ENCODE data around the gene VPS13D. TPM values are rescaled to one million over a fixed set of nuclear protein-coding genes. Genes with fewer than 3 reads are reported as not detected.
"Not testable (repeated sequence)": the region's sequence is repeated elsewhere in the genome, so short reads cannot be mapped to it uniquely, and the experiment has no call there.

Gene VPS13D
- total RNA-seq, 6 experiments from 2014 or later = 18.8 to 29.5 (median 21.5) TPM

GRCh38 chr1:12208764-12209494, 20.9 kb upstream of the VPS13D start:
- Mint-ChIP-seq H3K4me1 (ENCODE audit: low read depth) (no peaks in the 10 kb centered on the region), H3K9me3 (no peaks in the 10 kb centered on the region), H3K36me3 (ENCODE audit: low read depth) (no peaks in the 10 kb centered on the region), H3K27ac (no peak overlapping the region), H3K4me3 (no peak overlapping the region), H3K27me3 (ENCODE audit: insufficient read depth) (peaks cover 17% of the 10 kb centered on the region)
- TF ChIP-seq CTCF (IDR thresholded peaks at IDR 0.05) = peak; percentile 99
- peak; percentile 58 for DNase-seq

- no peak overlapping the region for H3K27ac Mint-ChIP-seq
- no peak overlapping the region for H3K4me3 Mint-ChIP-seq
- H3K9me3 Mint-ChIP-seq = no peaks in the 10 kb centered on the region
- H3K4me1 Mint-ChIP-seq (ENCODE audit: low read depth) = no peaks in the 10 kb centered on the region
- TF ChIP-seq CTCF (IDR thresholded peaks at IDR 0.05) = no peak
- no peak for DNase-seq
- peaks cover 18% of the 10 kb centered on the region for H3K27me3 Mint-ChIP-seq (ENCODE audit: insufficient read depth)
- no peaks in the 10 kb centered on the region for H3K36me3 Mint-ChIP-seq (ENCODE audit: low read depth)
These were observed 20.4 kb upstream of the VPS13D start for GRCh38 chr1:12209495-12209832.

GRCh38 chr1:12215118-12215961, 14.5 kb upstream of the VPS13D start:
- Mint-ChIP-seq H3K9me3 (no peaks in the 10 kb centered on the region), H3K4me1 (ENCODE audit: low read depth) (no peaks in the 10 kb centered on the region), H3K4me3 (no peak overlapping the region), H3K36me3 (ENCODE audit: low read depth) (no peaks in the 10 kb centered on the region), H3K27ac (no peak overlapping the region), H3K27me3 (ENCODE audit: insufficient read depth) (peaks cover 26% of the 10 kb centered on the region)
- no peak for TF ChIP-seq CTCF (IDR thresholded peaks at IDR 0.05)
- no peak for DNase-seq

- no peak for DNase-seq
- no peaks in the 10 kb centered on the region for H3K4me1 Mint-ChIP-seq (ENCODE audit: low read depth)
- no peak overlapping the region for H3K4me3 Mint-ChIP-seq
- no peak for TF ChIP-seq CTCF (IDR thresholded peaks at IDR 0.05)
- H3K27ac Mint-ChIP-seq = no peak overlapping the region
- peaks cover 30% of the 10 kb centered on the region for H3K9me3 Mint-ChIP-seq
- H3K27me3 Mint-ChIP-seq (ENCODE audit: insufficient read depth) = peaks cover 28% of the 10 kb centered on the region
- peaks cover 6% of the 10 kb centered on the region; the same call in 1 of the 2 replicates for H3K36me3 Mint-ChIP-seq (ENCODE audit: low read depth)
These were observed 10.0 kb upstream of the VPS13D start for GRCh38 chr1:12219800-12220199.

- H3K4me3 Mint-ChIP-seq = no peak overlapping the region
- TF ChIP-seq CTCF (IDR thresholded peaks at IDR 0.05) = no peak
- peaks cover 30% of the 10 kb centered on the region for H3K9me3 Mint-ChIP-seq
- H3K27me3 Mint-ChIP-seq (ENCODE audit: insufficient read depth) = peaks cover 28% of the 10 kb centered on the region
- no peak overlapping the region for H3K27ac Mint-ChIP-seq
- DNase-seq = no peak
- no peaks in the 10 kb centered on the region for H3K4me1 Mint-ChIP-seq (ENCODE audit: low read depth)
- H3K36me3 Mint-ChIP-seq (ENCODE audit: low read depth) = peaks cover 6% of the 10 kb centered on the region; the same call in 1 of the 2 replicates
These were observed 8.9 kb upstream of the VPS13D start for GRCh38 chr1:12220890-12221289.

GRCh38 chr1:12222700-12223099, 7.1 kb upstream of the VPS13D start:
- H3K4me3 Mint-ChIP-seq; H3K27ac Mint-ChIP-seq; H3K36me3 Mint-ChIP-seq (ENCODE audit: low read depth); DNase-seq; H3K4me1 Mint-ChIP-seq (ENCODE audit: low read depth): not testable (repeated sequence)
- Mint-ChIP-seq H3K27me3 (ENCODE audit: insufficient read depth) (peaks cover 20% of the 10 kb centered on the region), H3K9me3 (peaks cover 30% of the 10 kb centered on the region)

- H3K4me1 Mint-ChIP-seq (ENCODE audit: low read depth); H3K27ac Mint-ChIP-seq; H3K36me3 Mint-ChIP-seq (ENCODE audit: low read depth); DNase-seq; H3K4me3 Mint-ChIP-seq: not testable (repeated sequence)
- Mint-ChIP-seq H3K27me3 (ENCODE audit: insufficient read depth) (peaks cover 20% of the 10 kb centered on the region), H3K9me3 (peaks cover 30% of the 10 kb centered on the region)
These were observed 5.7 kb upstream of the VPS13D start for GRCh38 chr1:12224092-12224491.
